Erythroblast (primary cell): ENCODE measurements around the gene PSKH1.

Experiments used
- GATA1 ChIP-seq: IDR thresholded peaks from 2 replicates; pipeline ENCODE4 v1.6.1; 2011; ENCODE audit warnings: low read depth, mild to moderate bottlenecking, control low read depth, low read length, moderate library complexity
- POLR2A ChIP-seq: IDR thresholded peaks from 2 replicates; pipeline ENCODE4 v1.6.1; 2011; ENCODE audit warnings: mild to moderate bottlenecking, low read length

GRCh38 chr16:67847064-67847861 lies 45.8 kb upstream of the PSKH1 start, which contains the start of gene CENPT:
- TF ChIP-seq POLR2A (peak; percentile 32), GATA1 (no peak)
